Smooth muscle cell (in vitro differentiated cells): Measurements from ENCODE around the gene SCIMP. TPM values are rescaled to one million over a fixed set of nuclear protein-coding genes. Genes with fewer than 3 reads are reported as not detected.

Experiments
- DNase-seq: peaks from one replicate; lab custom pipeline; 2025; ENCODE audit not compliant: unreplicated experiment; lab: John Stamatoyannopoulos, UW
- H2AFZ ChIP-seq: fragments of 200-600 bp; sonication (generic); 2 replicates; pipeline ENCODE4 v1.6.0; 2016; ENCODE audit warnings: antibody characterized with exemption, low read depth, mild to moderate bottlenecking
- H3F3A ChIP-seq: fragments of 200-600 bp; sonication (generic); 2 replicates; pipeline ENCODE4 v1.6.0; 2017; ENCODE audit warnings: antibody characterized with exemption, low read depth
- H3K27ac ChIP-seq: fragments of 200-600 bp; sonication (generic); 2 replicates; pipeline ENCODE4 v1.5.1; 2016; ENCODE audit warnings: low read depth, mild to moderate bottlenecking
- H3K27me3 ChIP-seq: fragments of 200-600 bp; sonication (generic); 2 replicates; pipeline ENCODE4 v1.6.1; 2016; ENCODE audit warnings: low read depth, mild to moderate bottlenecking
- H3K36me3 ChIP-seq: fragments of 200-600 bp; sonication (generic); 2 replicates; pipeline ENCODE4 v1.5.1; 2016; ENCODE audit warnings: low read depth
- H3K4me1 ChIP-seq: fragments of 200-600 bp; sonication (generic); 2 replicates; pipeline ENCODE4 v1.5.1; 2016; ENCODE audit warnings: low read depth
- H3K4me2 ChIP-seq: fragments of 200-600 bp; sonication (generic); 2 replicates; pipeline ENCODE4 v1.6.0; 2016; ENCODE audit warnings: mild to moderate bottlenecking
- H3K4me3 ChIP-seq: fragments of 200-600 bp; sonication (generic); 2 replicates; pipeline ENCODE4 v1.5.1; 2016; ENCODE audit warnings: mild to moderate bottlenecking
- H3K79me2 ChIP-seq: fragments of 200-600 bp; sonication (generic); 2 replicates; pipeline ENCODE4 v1.6.0; 2016; ENCODE audit warnings: low read depth, mild to moderate bottlenecking
- H3K9ac ChIP-seq: fragments of 200-600 bp; sonication (generic); 2 replicates; pipeline ENCODE4 v1.6.0; 2016; ENCODE audit warnings: low read depth
- H3K9me3 ChIP-seq: fragments of 200-600 bp; sonication (generic); replicated peaks from 2 replicates; pipeline ENCODE4 v1.5.1; 2016; ENCODE audit warnings: low read depth
- H4K20me1 ChIP-seq: fragments of 200-600 bp; sonication (generic); 2 replicates; pipeline ENCODE4 v1.6.0; 2016; ENCODE audit warnings: low read depth
- WGBS: methylation state at CpG from one replicate; pipeline ENCODE4 v1.1.7; 2016; ENCODE audit warnings: low lambda C conversion rate; 5-methylcytosine and 5-hydroxymethylcytosine counted together
- polyA plus RNA-seq: library from polyadenylated mRNA; unstranded; fragments of >200 nt; fragmentation: Nextera tagmentation; extraction: Ambion mirVana; gene quantifications from 2 replicates; pipeline ENCODE4 v1.2.1, GENCODE V29; 2016
- total RNA-seq: library from RNA; depleted of rRNA; stranded (reverse); fragments of >200 nt; gene quantifications from 2 replicates; pipeline ENCODE4 v1.2.3, GENCODE V29; 2014
- TF ChIP-seq, protein P1 (sequence below): fragments of 200-600 bp; sonication (generic); IDR thresholded peaks from 2 replicates; pipeline ENCODE4 v1.5.1; 2017; ENCODE audit warnings: borderline replicate concordance, mild to moderate bottlenecking, antibody characterized with exemption; ENCODE audit not compliant: insufficient read depth, poor library complexity, severe bottlenecking

Gene SCIMP
- total and polyA plus RNA-seq, 2 experiments from 2014 or later = 0.07 TPM; not detected in 1

DNA sequence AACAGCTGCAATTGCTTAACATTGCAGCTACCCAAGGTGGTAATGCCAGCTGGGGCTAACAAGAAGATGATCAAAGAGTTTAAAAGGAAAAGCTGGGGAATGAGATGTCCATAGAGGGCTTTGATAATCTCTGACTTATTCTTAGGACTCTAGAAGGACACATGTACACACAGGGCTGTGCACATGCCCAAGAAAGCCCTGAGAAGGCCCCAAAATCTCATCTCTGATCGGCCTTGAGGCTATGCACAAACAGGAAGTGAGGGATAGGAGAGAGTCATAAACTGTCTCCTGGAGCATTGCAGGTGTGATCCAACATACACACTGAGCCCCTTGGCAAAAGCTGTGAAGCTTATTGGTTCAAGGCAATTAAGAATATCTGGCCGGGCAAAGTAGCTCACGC lies 30.2 kb upstream of the SCIMP start:
- H3K9ac ChIP-seq = no peak overlapping the region
- DNase-seq = no peak
- H2AFZ ChIP-seq = no peak overlapping the region
- no peaks in the 10 kb centered on the region for H3K9me3 ChIP-seq
- no peaks in the 10 kb centered on the region for H3K79me2 ChIP-seq
- 83% methylated on average over 3 of the region's 3 CpGs for WGBS
- TF ChIP-seq, protein P1, sequence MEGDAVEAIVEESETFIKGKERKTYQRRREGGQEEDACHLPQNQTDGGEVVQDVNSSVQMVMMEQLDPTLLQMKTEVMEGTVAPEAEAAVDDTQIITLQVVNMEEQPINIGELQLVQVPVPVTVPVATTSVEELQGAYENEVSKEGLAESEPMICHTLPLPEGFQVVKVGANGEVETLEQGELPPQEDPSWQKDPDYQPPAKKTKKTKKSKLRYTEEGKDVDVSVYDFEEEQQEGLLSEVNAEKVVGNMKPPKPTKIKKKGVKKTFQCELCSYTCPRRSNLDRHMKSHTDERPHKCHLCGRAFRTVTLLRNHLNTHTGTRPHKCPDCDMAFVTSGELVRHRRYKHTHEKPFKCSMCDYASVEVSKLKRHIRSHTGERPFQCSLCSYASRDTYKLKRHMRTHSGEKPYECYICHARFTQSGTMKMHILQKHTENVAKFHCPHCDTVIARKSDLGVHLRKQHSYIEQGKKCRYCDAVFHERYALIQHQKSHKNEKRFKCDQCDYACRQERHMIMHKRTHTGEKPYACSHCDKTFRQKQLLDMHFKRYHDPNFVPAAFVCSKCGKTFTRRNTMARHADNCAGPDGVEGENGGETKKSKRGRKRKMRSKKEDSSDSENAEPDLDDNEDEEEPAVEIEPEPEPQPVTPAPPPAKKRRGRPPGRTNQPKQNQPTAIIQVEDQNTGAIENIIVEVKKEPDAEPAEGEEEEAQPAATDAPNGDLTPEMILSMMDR = no peak
- H3K4me1 ChIP-seq = no peaks in the 10 kb centered on the region
- no peaks in the 10 kb centered on the region for H3K36me3 ChIP-seq
- no peaks in the 10 kb centered on the region for H3F3A ChIP-seq
- H3K4me2 ChIP-seq = no peak overlapping the region
- no peak overlapping the region for H3K27ac ChIP-seq
- H3K27me3 ChIP-seq = no peaks in the 10 kb centered on the region
- no peaks in the 10 kb centered on the region for H4K20me1 ChIP-seq
- no peak overlapping the region for H3K4me3 ChIP-seq

DNA sequence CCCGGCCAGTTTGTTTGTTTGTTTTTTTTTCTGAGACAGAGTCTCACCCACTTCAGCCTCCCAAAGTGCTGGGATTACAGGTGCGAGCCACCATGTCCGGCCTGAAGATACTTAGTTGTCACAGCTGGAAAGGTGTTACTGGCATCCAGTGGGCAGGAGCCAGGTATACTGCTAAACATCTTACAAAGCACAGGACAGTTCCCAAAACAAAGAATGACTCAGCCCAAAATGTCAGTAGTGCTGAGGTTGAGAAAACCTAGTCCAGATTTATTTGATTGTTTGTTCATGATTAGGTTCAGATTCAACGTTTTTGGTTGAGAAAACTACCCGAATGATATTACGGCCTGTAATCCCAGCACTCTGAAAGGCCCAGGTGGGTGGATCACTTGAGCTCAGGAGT lies 28.8 kb upstream of the SCIMP start:
- Histone ChIP-seq H4K20me1 (no peaks in the 10 kb centered on the region), H3K4me2 (no peak overlapping the region), H3F3A (no peaks in the 10 kb centered on the region), H3K9me3 (no peaks in the 10 kb centered on the region), H3K4me3 (no peak overlapping the region), H3K79me2 (no peaks in the 10 kb centered on the region), H3K4me1 (no peaks in the 10 kb centered on the region), H3K27ac (no peak overlapping the region), H3K27me3 (no peaks in the 10 kb centered on the region), H3K9ac (no peak overlapping the region), H3K36me3 (no peaks in the 10 kb centered on the region), H2AFZ (no peak overlapping the region)
- 98% methylated on average over 6 of the region's 6 CpGs for WGBS
- TF ChIP-seq, protein P1 = no peak
- DNase-seq = no peak

DNA sequence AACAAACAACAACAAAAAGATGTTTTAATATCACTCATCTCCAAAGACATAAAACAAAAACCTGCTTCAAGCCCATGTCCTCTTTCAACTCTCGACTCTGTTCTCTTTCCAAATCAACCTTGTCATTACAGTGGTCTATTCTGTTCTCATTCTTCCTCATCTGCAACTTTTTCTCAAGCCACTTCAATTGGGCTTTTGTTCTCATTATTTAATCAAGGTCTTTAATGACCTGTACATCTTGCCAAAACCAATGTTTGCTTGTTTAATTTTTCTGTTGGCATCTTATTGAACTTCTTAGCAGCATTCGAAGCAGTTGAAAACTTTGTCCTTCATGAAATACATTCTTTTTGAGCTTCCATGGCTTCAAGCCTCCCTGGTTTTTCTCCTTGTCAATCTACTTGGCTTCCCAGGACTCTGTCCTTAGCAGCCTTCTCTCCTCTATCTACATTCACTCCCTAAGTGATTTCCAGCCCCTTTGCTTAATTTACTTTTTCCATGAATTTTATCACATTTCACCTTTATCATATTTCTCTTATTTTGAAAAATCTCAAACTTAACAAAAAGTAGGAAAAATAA lies 27.8 kb upstream of the SCIMP start:
- H3K27ac ChIP-seq = no peak overlapping the region
- no peaks in the 10 kb centered on the region for H4K20me1 ChIP-seq
- no peak overlapping the region for H3K4me3 ChIP-seq
- H3K4me1 ChIP-seq = no peaks in the 10 kb centered on the region
- DNase-seq = no peak
- H3K9ac ChIP-seq = no peak overlapping the region
- no peaks in the 10 kb centered on the region for H3K9me3 ChIP-seq
- H3K79me2 ChIP-seq = no peaks in the 10 kb centered on the region
- no peak overlapping the region for H3K4me2 ChIP-seq
- 93% methylated on average over 2 of the region's 2 CpGs for WGBS
- no peaks in the 10 kb centered on the region for H3K36me3 ChIP-seq
- no peaks in the 10 kb centered on the region for H3K27me3 ChIP-seq
- TF ChIP-seq, protein P1 = no peak
- no peaks in the 10 kb centered on the region for H3F3A ChIP-seq
- no peak overlapping the region for H2AFZ ChIP-seq

GRCh38 chr17:5260542-5260941 lies 25.9 kb upstream of the SCIMP start:
- no peak overlapping the region for H3K4me3 ChIP-seq
- H3K36me3 ChIP-seq = no peaks in the 10 kb centered on the region
- no peaks in the 10 kb centered on the region for H3K27me3 ChIP-seq
- H3K4me1 ChIP-seq = no peaks in the 10 kb centered on the region
- no peak overlapping the region for H3K27ac ChIP-seq
- no peak overlapping the region for H3K4me2 ChIP-seq
- no peaks in the 10 kb centered on the region for H3K9me3 ChIP-seq
- no peak for DNase-seq
- WGBS = 92% methylated on average over 1 of the region's 1 CpG
- H3F3A ChIP-seq = no peaks in the 10 kb centered on the region
- H3K79me2 ChIP-seq = no peaks in the 10 kb centered on the region
- H4K20me1 ChIP-seq = no peaks in the 10 kb centered on the region
- TF ChIP-seq, protein P1 = no peak
- H3K9ac ChIP-seq = no peak overlapping the region
- H2AFZ ChIP-seq = no peak overlapping the region
